IPS DF 4.7 (cell line): ENCODE data around the gene ISY1.
"Not testable (repeated sequence)": the region's sequence is repeated elsewhere in the genome, so short reads cannot be mapped to it uniquely, and the experiment has no call there.

ENCODE experiments used
- DNase-seq: peaks from one replicate; pipeline ENCODE4 v3.0.0-alpha.2; 2013; ENCODE audit warnings: low spot score; ENCODE audit errors: extremely low read depth

Gene ISY1

DNA sequence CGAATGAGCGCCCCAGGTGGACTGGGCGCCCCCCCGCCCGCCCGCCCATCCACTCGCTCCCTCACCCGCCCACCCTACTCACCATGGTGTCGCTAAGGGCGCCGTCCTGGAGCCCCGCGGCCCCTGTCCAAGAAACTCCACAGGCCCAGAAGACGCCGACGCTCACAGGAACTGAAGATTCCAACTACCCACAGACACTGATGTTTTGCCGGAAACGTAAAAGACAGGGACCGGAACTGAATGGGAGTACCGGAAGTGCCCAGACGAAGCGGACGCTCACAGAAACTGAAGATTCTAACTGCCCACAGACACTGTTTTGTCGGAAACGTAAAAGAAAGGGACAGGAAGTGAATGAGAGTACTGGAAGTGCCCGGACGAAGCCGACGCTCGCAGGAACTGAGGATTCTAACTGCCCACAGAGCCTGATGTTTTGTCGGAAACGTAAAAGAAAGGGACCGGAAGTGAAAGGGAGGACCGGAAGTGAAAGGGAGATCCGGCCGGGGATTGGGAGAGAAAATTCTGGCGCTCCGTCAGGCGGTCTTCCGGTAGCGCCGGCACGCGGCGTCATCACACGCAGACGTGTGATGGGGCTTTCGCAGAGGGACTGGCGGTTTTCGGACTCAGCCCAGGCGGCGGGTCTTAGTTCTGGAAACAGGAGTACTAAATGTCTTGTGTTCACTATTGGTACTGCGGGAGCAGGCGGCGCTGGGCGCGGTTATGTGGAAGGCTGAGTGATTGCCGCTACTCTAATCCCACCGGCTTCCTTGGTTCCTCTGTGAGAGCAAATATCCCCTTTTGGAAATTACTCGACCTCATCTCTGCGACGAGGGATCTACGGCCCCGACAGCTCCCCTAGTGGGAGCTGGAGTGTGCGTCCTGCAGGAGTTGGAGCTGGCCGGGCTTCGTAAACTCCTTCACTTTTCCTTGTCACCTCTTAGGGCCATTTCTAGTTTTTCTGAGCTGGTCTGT, at the start of gene ISY1:
Gene ISY1 (minus strand): TSS at position 173 of the 969 bp plus-strand sequence. CDS start 88 bp downstream, at position 85.
- DNase-seq = no peak

DNA sequence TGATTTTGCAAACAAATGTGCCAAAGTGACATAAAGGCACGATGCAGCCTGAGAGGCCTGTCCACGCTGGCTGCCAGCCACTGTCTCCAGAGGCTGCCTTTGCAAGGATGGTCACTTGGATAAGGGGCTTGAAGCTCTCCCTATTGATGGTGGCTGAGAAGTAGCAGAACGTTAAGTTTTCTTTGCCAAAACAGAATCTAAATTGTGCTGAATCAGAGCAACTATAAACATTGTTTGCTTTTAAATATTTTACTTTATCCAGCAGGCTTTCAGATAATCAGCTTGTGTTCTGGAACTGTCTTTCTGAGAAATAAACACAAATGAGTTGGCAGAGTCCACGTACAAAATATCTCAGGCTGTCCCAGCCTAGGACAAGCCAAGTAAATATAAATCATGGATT, 46.6 kb upstream of the ISY1 start:
- DNase-seq = no peak

DNA sequence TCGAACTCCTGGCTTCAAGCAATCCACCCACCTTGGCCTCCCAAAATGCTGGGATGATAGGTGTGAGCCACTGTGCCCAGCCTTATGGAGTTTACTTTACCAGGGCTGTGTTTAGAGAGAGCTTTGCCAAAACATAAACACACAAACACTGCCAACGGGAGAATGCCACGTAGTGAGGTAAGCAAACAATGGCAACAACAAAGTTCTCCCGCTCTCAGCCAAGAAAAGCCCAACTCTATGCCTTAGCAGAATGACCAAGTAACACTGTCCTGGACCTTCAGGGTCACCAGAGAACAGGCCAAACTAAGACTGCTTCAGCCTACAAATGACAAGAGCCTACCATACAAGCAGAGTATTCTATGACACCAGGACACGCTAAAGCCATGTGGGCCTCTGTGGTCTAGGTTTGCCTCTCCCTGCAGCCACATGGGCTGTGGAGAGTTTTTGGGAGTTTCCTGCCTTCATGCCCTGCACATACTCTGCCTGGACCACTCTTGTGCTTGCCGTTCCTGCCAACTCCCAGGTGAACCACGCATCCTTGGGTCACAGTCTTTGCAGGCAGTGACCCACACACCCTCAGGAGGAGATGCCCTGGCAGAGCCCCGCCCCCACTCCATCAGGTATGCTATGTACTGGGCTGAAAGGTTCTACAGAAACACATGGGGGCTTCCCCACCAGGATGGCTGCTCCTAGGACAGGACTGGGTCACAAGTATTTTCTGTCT, 44.4 kb upstream of the ISY1 start:
- DNase-seq = no peak

DNA sequence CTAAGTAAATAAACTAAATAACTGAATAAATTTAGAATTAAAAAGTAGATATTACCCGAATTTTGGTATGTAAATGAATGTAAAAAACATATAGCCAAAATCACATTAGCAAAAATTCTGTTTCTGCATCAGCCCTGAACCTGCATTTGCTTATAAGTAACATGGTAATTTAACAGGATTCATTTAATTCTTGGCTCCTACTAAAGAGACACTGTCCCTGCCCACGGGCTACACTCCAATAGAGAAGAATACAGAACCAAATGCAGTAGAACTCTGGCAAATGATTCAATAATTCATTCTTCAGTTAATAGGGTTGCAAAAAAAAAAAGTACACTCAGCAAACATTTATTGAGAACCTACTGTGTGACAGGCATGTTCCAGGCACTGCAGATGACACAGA, 43.6 kb upstream of the ISY1 start:
- no peak for DNase-seq

GRCh38 chr3:129199366-129199765, 38.5 kb upstream of the ISY1 start:
- no peak for DNase-seq

GRCh38 chr3:129197321-129197720, 36.5 kb upstream of the ISY1 start:
- DNase-seq = no peak

DNA sequence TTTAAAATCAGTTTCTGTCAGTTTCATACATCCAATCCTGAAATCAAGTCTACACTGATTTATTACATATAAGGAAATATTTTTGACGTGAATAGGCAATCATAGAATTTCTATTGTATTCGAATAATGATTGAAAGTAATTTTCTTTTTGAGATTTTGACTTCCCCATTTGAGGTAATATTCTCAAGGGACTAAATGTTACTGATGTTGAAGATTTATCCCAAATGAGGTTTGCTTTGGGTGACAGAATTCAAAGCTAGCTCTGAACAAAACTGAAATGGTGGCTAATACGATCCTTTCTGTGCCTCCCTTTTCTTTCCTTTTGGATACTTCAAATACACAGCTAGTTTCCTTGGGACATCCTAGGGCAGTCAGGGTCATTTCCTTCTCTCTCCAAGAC, 35.7 kb upstream of the ISY1 start:
- DNase-seq = no peak

GRCh38 chr3:129195731-129196256, 34.9 kb upstream of the ISY1 start:
- DNase-seq = no peak

DNA sequence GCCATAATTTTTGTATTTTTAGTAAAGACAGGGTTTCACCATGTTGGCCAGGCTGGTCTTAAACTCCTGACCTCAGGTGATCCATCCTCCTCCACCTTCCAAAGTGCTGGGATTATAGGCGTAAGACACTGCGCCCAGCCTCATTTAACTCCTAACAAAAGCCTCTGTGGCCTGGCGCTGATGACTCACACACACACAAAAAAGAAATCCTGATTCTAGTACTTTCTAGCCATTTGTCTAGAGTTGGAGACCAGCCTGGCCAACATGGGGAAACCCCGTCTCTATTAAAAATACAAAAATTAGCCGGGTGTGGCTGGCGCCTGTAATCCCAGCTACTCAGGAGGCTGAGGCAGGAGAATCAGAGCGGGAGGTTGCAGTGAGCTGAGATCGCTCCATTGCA, 28.9 kb upstream of the ISY1 start:
- not testable (repeated sequence) for DNase-seq

DNA sequence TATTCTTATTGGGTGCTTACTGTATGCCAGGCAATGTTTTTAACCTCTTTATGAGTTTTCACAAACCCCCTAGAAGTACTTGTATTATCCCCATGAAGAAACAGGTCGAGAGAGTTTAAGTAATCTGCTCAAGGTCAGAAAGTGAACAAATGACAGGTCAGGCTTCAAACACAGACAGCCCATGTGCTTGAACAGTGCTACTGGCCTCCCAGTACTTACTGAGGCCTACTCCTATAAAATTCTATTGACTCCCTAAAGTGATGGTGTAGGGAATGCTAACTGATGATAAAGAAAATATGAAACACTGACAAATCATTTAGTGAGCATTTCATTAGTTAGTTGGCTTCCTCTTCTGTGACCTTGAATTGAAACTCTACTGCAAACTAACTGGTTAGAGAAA, 27.0 kb upstream of the ISY1 start:
- DNase-seq = no peak

GRCh38 chr3:129185783-129186182, 24.9 kb upstream of the ISY1 start:
- no peak for DNase-seq

- not testable (repeated sequence) for DNase-seq
Measured at GRCh38 chr3:129184784-129185542, 24.1 kb upstream of the ISY1 start.

GRCh38 chr3:129184396-129184657, 23.5 kb upstream of the ISY1 start:
- no peak for DNase-seq

- no peak for DNase-seq
Measured at GRCh38 chr3:129183569-129184395, 22.9 kb upstream of the ISY1 start, which contains the start of gene CNBP. Gene CNBP (minus strand): TSS chr3:129183896. CDS start chr3:129171757, 12,139 bp downstream.

DNA sequence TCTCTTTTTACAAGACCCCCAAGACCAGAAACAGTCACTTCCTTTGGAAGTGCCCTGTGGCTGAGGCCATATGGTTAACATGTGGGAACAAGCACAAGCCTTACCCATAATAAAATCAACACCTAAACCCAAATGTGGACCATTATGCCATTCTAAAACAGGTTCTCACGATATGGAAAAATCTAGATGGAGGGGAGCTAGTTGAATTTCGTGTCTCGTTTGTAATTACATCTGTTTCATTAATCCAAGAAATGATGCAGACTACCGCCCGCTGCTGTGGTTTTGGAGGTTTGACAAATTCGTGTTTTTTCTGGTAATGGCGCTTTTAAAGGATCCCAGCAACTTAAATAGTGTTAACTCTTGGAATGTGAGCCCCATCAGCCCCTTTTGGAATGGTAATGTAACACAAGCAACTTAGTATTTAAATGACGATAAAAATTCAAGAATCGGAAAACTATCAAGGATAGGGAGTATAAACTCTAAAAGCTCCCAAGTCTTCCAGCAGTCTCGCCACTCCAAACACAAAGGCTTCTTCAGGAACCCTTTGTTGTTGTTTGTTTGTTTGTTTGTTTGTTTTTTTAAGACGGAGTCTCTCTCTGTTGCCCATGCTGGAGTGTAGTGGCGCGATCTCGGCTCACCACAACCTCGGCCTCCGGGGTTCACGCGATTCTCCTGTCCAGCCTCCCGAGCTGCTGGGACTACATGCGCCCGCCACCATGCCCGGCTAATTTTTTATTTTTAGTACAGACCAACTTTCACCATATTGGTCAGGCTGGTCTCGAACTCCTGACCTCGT, 21.7 kb upstream of the ISY1 start:
- no peak for DNase-seq

DNA sequence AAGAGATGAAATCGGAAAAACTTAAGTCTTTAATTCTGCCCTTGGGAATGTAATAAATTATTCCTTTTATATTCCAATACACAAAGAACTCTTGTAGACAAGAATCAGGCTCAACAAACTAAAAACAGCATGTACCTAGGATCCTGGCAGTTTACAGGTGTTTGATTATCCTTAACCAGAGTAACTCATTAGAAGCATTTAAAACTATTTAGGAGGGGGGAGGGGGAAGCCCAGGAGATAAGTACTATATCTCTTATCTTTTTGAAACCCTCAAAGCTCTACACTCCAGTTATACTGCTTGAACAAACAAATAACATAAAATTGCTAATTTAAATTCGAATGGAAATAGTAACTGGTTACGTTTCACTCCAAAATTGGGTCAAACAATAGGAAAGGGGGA, 21.0 kb upstream of the ISY1 start:
- DNase-seq = no peak

DNA sequence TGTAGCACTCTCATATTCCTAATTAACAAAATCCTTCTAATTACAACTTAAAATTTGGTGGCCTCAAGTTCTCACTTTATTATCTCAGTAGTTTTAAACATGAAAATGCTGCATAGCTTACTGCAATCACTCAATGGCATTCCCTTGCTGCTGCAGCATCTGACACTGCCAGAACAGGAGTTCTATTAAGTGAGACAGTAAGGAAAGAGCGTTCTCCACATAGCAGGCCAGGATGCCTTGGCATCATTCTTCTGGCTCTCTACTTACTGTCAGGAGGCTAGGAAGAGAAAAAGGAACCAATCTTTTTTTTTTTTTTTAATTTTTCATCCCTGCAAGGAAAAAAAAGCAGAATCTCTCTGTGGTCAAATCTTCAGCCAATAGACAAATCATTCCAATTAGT, 19.6 kb upstream of the ISY1 start:
- no peak for DNase-seq

DNA sequence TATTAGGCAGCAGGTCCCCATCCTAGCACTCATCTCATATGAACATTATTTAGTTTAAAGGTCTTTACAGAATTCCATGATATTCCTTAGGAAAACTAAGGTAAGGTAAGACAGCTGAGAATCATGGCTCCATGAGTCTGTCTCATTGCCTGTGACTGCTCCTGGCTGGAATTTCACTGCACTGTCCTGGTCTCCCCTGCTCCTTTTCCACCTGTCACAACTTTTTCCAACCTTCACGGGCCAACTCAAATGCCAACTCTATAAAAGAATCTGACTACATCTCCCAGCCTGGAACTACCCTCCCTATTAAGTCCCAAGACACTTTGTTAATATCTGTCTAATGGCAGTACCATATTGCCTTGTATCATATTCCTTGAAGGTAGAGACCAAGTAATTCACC, 15.2 kb upstream of the ISY1 start:
- no peak for DNase-seq

DNA sequence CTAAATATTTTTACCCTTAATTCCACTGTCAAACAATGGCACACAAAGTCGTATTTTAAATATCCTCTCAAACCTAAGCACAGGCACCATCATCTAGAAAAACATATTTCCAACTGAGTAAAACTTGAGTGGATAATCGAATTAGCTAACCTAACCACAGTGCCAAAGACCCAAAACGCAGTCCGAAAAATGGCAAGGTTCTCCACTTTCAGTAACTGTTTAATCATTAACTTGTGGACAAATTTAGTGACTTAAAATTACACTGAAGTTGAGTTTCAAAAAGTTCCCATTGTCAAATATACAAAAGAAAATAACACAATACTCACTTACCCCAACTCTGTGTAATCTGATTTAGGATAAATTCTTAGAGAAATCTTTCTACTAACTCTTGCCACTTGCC, 12.9 kb upstream of the ISY1 start:
- no peak for DNase-seq

DNA sequence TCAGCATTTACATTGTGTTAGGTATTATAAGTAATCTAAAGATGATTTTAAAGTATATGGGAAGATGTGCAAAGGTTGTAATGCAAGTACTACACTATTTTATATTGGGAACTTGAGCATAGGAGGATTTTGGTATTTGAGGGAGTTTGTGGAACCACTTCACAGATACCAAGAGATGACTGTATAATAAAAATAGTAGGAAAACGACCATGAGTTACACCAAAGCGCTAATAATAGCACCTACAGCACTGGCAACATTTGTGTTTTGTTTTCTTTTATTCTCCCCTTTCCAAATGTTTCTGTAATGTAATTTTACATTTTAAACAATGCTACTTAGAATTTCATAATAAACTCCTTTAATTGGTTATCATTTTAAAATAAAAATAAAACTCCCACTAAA, 12.3 kb upstream of the ISY1 start:
- DNase-seq = no peak
